ENCODE data around the gene RAG1. TPM values are rescaled to one million over a fixed set of nuclear protein-coding genes. Genes with fewer than 3 reads are reported as not detected.

RAG1 gene
- total RNA-seq, 1 donor from 2014 or later = 0.70 TPM

GRCh38 chr11:36620246-36620645 is 52.4 kb downstream of the RAG1 start:
- no peak for DNase-seq (ENCODE audit: low spot score)
- no peak overlapping the region for H3K4me3 Mint-ChIP-seq
- H3K27ac Mint-ChIP-seq = no peak overlapping the region
- H3K36me3 Mint-ChIP-seq (ENCODE audit: low read depth) = no peaks in the 10 kb centered on the region
- peaks cover 8% of the 10 kb centered on the region for H3K27me3 Mint-ChIP-seq (ENCODE audit: insufficient read depth)
- H3K9me3 Mint-ChIP-seq = no peaks in the 10 kb centered on the region
- no peaks in the 10 kb centered on the region for H3K4me1 Mint-ChIP-seq (ENCODE audit: low read depth)
- intact Hi-C loops (cut with micrococcal nuclease) = no loop called here

DNA sequence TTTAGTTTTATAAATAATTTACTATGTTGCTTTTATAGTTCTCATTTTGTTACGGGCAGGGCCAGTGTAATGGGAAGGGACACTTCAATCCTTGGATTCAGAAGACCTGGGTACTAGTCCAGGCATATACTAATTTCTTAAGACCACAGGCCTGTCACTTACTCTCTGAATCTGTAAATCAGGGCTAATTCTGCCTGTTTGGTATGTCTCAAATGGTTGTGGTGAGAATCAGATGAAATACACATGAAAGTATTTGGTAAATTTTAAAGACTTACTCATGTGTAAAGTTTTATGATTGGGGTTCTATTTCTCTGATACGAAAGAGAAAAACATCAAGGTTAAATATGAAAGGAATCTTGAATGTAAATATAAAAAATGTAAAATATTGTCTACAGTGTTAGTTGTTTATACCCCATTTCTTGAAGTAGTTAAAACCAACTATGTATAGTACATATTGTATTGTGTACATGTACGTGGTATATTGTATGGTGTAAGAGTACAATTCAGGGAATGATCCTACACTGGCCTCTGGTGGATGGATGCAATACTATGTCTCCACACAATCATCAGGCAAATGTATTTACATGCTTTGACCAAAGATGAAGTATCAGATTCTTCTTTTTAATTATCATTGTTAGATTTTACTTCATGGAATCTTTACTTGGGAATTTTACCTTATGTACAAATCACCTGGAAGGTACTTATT is 54.8 kb downstream of the RAG1 start:
- Mint-ChIP-seq H3K27me3 (ENCODE audit: insufficient read depth) (peaks cover 8% of the 10 kb centered on the region), H3K27ac (no peak overlapping the region), H3K4me3 (no peak overlapping the region), H3K4me1 (ENCODE audit: low read depth) (no peaks in the 10 kb centered on the region), H3K9me3 (no peaks in the 10 kb centered on the region), H3K36me3 (ENCODE audit: low read depth) (no peaks in the 10 kb centered on the region)
- no peak for DNase-seq (ENCODE audit: low spot score)
- intact Hi-C loops (cut with micrococcal nuclease) = loop anchor here (1.0 kb wide), 2 partner anchors 58 to 112 kb away; partner anchors contain the start of gene TRAF6

DNA sequence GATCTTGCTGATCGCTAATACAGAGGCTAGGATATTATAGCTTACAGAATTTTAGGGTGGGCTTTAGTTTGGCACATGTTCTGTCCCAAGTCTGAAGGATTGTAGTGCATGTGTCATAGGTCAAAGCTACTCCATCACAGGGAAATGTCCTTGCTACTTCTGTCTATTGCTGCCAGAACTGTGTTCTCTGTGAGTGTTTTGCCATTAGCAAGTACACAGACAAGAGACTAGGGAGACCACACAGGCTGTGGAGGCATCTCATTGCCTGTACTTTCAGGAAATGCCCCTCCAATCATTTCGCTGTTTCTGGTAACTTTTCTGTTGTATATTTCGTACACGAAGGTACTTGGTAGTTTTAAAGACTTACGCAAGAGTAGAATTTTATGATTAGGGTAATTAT is 55.7 kb downstream of the RAG1 start:
- H3K4me3 Mint-ChIP-seq = no peak overlapping the region
- H3K9me3 Mint-ChIP-seq = no peaks in the 10 kb centered on the region
- intact Hi-C loops (cut with micrococcal nuclease) = no loop called here
- DNase-seq (ENCODE audit: low spot score) = no peak
- H3K4me1 Mint-ChIP-seq (ENCODE audit: low read depth) = no peaks in the 10 kb centered on the region
- H3K36me3 Mint-ChIP-seq (ENCODE audit: low read depth) = no peaks in the 10 kb centered on the region
- H3K27me3 Mint-ChIP-seq (ENCODE audit: insufficient read depth) = peaks cover 5% of the 10 kb centered on the region
- no peak overlapping the region for H3K27ac Mint-ChIP-seq

GRCh38 chr11:36627006-36627405 is 59.2 kb downstream of the RAG1 start:
- H3K27me3 Mint-ChIP-seq (ENCODE audit: insufficient read depth) = peaks cover 6% of the 10 kb centered on the region
- H3K36me3 Mint-ChIP-seq (ENCODE audit: low read depth) = no peaks in the 10 kb centered on the region
- no peaks in the 10 kb centered on the region for H3K4me1 Mint-ChIP-seq (ENCODE audit: low read depth)
- no peaks in the 10 kb centered on the region for H3K9me3 Mint-ChIP-seq
- no peak overlapping the region for H3K4me3 Mint-ChIP-seq
- H3K27ac Mint-ChIP-seq = no peak overlapping the region
- intact Hi-C loops (cut with micrococcal nuclease) = no loop called here
- DNase-seq (ENCODE audit: low spot score) = no peak

- intact Hi-C loops (cut with micrococcal nuclease) = no loop called here
- H3K27me3 Mint-ChIP-seq (ENCODE audit: insufficient read depth) = peaks cover 6% of the 10 kb centered on the region
- H3K4me3 Mint-ChIP-seq = no peak overlapping the region
- H3K9me3 Mint-ChIP-seq = no peaks in the 10 kb centered on the region
- H3K36me3 Mint-ChIP-seq (ENCODE audit: low read depth) = no peaks in the 10 kb centered on the region
- no peak overlapping the region for H3K27ac Mint-ChIP-seq
- DNase-seq (ENCODE audit: low spot score) = no peak
- no peaks in the 10 kb centered on the region for H3K4me1 Mint-ChIP-seq (ENCODE audit: low read depth)
Measured at GRCh38 chr11:36627471-36627870, 59.7 kb downstream of the RAG1 start.

- Mint-ChIP-seq H3K4me3 (no peak overlapping the region), H3K9me3 (no peaks in the 10 kb centered on the region), H3K36me3 (ENCODE audit: low read depth) (no peaks in the 10 kb centered on the region), H3K4me1 (ENCODE audit: low read depth) (no peaks in the 10 kb centered on the region), H3K27me3 (ENCODE audit: insufficient read depth) (peaks cover 6% of the 10 kb centered on the region), H3K27ac (no peak overlapping the region)
- intact Hi-C loops (cut with micrococcal nuclease) = no loop called here
- DNase-seq (ENCODE audit: low spot score) = no peak
Measured at GRCh38 chr11:36628141-36628540, 60.3 kb downstream of the RAG1 start.

- H3K9me3 Mint-ChIP-seq = no peaks in the 10 kb centered on the region
- H3K36me3 Mint-ChIP-seq (ENCODE audit: low read depth) = no peaks in the 10 kb centered on the region
- peaks cover 6% of the 10 kb centered on the region for H3K27me3 Mint-ChIP-seq (ENCODE audit: insufficient read depth)
- intact Hi-C loops (cut with micrococcal nuclease) = no loop called here
- no peak for DNase-seq (ENCODE audit: low spot score)
- no peak overlapping the region for H3K27ac Mint-ChIP-seq
- no peak overlapping the region for H3K4me3 Mint-ChIP-seq
- no peaks in the 10 kb centered on the region for H3K4me1 Mint-ChIP-seq (ENCODE audit: low read depth)
Measured at GRCh38 chr11:36628765-36629244, 61.0 kb downstream of the RAG1 start.

Other genes with a start within 250 kb of the RAG1 start
- 10.5 and 11.1 TPM in 2 replicates for gene TRAF6, start 57.7 kb upstream of the RAG1 start, total RNA-seq
- 0.99 and 1.9 TPM in 2 replicates for gene IFTAP, start 26.5 kb downstream of the RAG1 start, total RNA-seq
- not detected in 2 replicates for gene RAG2, start 30.2 kb downstream of the RAG1 start, total RNA-seq

All from activated T-helper 1 cell treated with anti-CD3 and anti-CD28 coated beads, Interleukin-12 subunit alpha, Interleukin-12 subunit beta, Interleukin-2, Interleukin-4 antibody, amounts not matched to agents 30 ng/mL and 10 ng/mL and 1 ng/mL, durations not matched to agents 14 hours and 24 hours and 36 hours (primary cell).